Measurements from ENCODE around the gene CD47. TPM values are rescaled to one million over a fixed set of nuclear protein-coding genes. Genes with fewer than 3 reads are reported as not detected.

The CD47 gene
- total RNA-seq (2014; rRNA removed) (48.4 and 63.6 TPM in 2 replicates), Bru-seq, nascent RNA (percentile 88 among the genes with signal in this experiment), BruChase-seq, experiment 1, labeled RNA remaining after a 6-hour chase (percentile 86 among the genes with signal in this experiment), BruChase-seq, experiment 2, labeled RNA remaining after a 2-hour chase (percentile 86 among the genes with signal in this experiment)
- long read RNA-seq, full-length matches to known transcripts = 137 of 215 reads
- long read RNA-seq, partial matches to known transcripts = 5 of 215 reads
- long read RNA-seq, other reads (novel, unspliced or antisense) = 73 of 215 reads

- ChIA-PET POLR2A (ENCODE audit: unreplicated experiment) (no interaction called here), CTCF (no interaction called here)
- Histone ChIP-seq H3K4me1 (ENCODE audit: insufficient read depth, low read length) (peaks cover 15% of the 10 kb centered on the region; the same call in 1 of the 2 replicates), H3K4me3 (ENCODE audit: low read length) (peak within 1 kb of the TSS; percentile 96), H4K20me1 (ENCODE audit: low read length) (no peaks in the 10 kb centered on the region), H3K9me2 (replicated peaks; ENCODE audit: low read length) (no peaks in the 10 kb centered on the region), H3K9ac (ENCODE audit: low read length) (peak within 1 kb of the TSS; percentile 79), H3K79me2 (ENCODE audit: low read length) (peaks cover 48% of the 10 kb centered on the region), H3K27ac (ENCODE audit: low read length) (peak within 1 kb of the TSS; percentile 17), H3K36me3 (ENCODE audit: low read depth, low read length) (no peaks in the 10 kb centered on the region), H3K27me3 (ENCODE audit: low read length) (no peaks in the 10 kb centered on the region), H3F3A (ENCODE audit: low read length, unreplicated experiment) (no peaks in the 10 kb centered on the region), H3K9me3 (ENCODE audit: low read length) (no peaks in the 10 kb centered on the region), H2AFZ (ENCODE audit: low read length) (peak within 1 kb of the TSS; percentile 87), H3K4me2 (ENCODE audit: low read length) (peak within 1 kb of the TSS; percentile 83)
- DNase-seq (peak; percentile 92), ATAC-seq (peak; percentile 79)
- intact Hi-C loops (cut with micrococcal nuclease) = loop anchor here (1.0 to 2.0 kb wide), 4 partner anchors 131 to 386 kb away; partner anchors contain the start of gene IFT57
- no TSS peak for BruUV-seq (replicated peaks)
- no peak for TF ChIP-seq EZH2 (IDR thresholded peaks at IDR 0.05; ENCODE audit: low read length, unreplicated experiment)
- TF ChIP-seq EZH2phosphoT487 (IDR thresholded peaks at IDR 0.05; ENCODE audit: borderline replicate concordance, low read length) = peak; percentile 65; the same call in 1 of the 2 replicates
These were observed at the start of gene CD47 for GRCh38 chr3:108090701-108091497. CD47 (minus strand) TSS chr3:108091031; CDS start chr3:108090908, 123 bp downstream.

GRCh38 chr3:108137460-108137814 is 46.6 kb upstream of the CD47 start:
- Histone ChIP-seq H2AFZ (ENCODE audit: low read length) (no peak overlapping the region), H3K79me2 (ENCODE audit: low read length) (no peaks in the 10 kb centered on the region), H3K4me1 (ENCODE audit: insufficient read depth, low read length) (peaks cover 12% of the 10 kb centered on the region), H3F3A (ENCODE audit: low read length, unreplicated experiment) (no peaks in the 10 kb centered on the region), H3K9me2 (replicated peaks; ENCODE audit: low read length) (no peaks in the 10 kb centered on the region), H3K27ac (ENCODE audit: low read length) (no peak overlapping the region), H4K20me1 (ENCODE audit: low read length) (no peaks in the 10 kb centered on the region), H3K4me3 (ENCODE audit: low read length) (no peak overlapping the region), H3K4me2 (ENCODE audit: low read length) (no peak overlapping the region), H3K9ac (ENCODE audit: low read length) (no peak overlapping the region), H3K27me3 (ENCODE audit: low read length) (no peaks in the 10 kb centered on the region), H3K9me3 (ENCODE audit: low read length) (no peaks in the 10 kb centered on the region), H3K36me3 (ENCODE audit: low read depth, low read length) (no peaks in the 10 kb centered on the region)
- intact Hi-C loops (cut with micrococcal nuclease) = no loop called here
- POLR2A ChIA-PET (ENCODE audit: unreplicated experiment) = no interaction called here
- TF ChIP-seq CTCF (conservative IDR thresholded peaks at IDR 0.05; ENCODE audit: low read depth, low read length) (no peak), EZH2 (IDR thresholded peaks at IDR 0.05; ENCODE audit: low read length, unreplicated experiment) (no peak), EZH2phosphoT487 (IDR thresholded peaks at IDR 0.05; ENCODE audit: borderline replicate concordance, low read length) (no peak)
- no TSS peak for BruUV-seq (replicated peaks)
- CTCF ChIA-PET = no interaction called here
- ATAC-seq = no peak
- DNase-seq = no peak

- H4K20me1 ChIP-seq (ENCODE audit: low read length) = no peaks in the 10 kb centered on the region
- H3K27ac ChIP-seq (ENCODE audit: low read length) = no peak overlapping the region
- intact Hi-C loops (cut with micrococcal nuclease) = no loop called here
- BruUV-seq (replicated peaks) = no TSS peak
- H3K9me3 ChIP-seq (ENCODE audit: low read length) = no peaks in the 10 kb centered on the region
- H3K4me3 ChIP-seq (ENCODE audit: low read length) = no peak overlapping the region
- H2AFZ ChIP-seq (ENCODE audit: low read length) = no peak overlapping the region
- ATAC-seq = no peak
- no peaks in the 10 kb centered on the region for H3K27me3 ChIP-seq (ENCODE audit: low read length)
- no peak overlapping the region for H3K4me2 ChIP-seq (ENCODE audit: low read length)
- H3K79me2 ChIP-seq (ENCODE audit: low read length) = no peaks in the 10 kb centered on the region
- H3K9me2 ChIP-seq (replicated peaks; ENCODE audit: low read length) = no peaks in the 10 kb centered on the region
- no peaks in the 10 kb centered on the region for H3K36me3 ChIP-seq (ENCODE audit: low read depth, low read length)
- CTCF ChIA-PET = no interaction called here
- no peak for DNase-seq
- TF ChIP-seq CTCF (conservative IDR thresholded peaks at IDR 0.05; ENCODE audit: low read depth, low read length) (no peak), EZH2 (IDR thresholded peaks at IDR 0.05; ENCODE audit: low read length, unreplicated experiment) (no peak), EZH2phosphoT487 (IDR thresholded peaks at IDR 0.05; ENCODE audit: borderline replicate concordance, low read length) (no peak)
- no peak overlapping the region for H3K9ac ChIP-seq (ENCODE audit: low read length)
- H3F3A ChIP-seq (ENCODE audit: low read length, unreplicated experiment) = no peaks in the 10 kb centered on the region
- peaks cover 18% of the 10 kb centered on the region for H3K4me1 ChIP-seq (ENCODE audit: insufficient read depth, low read length)
- POLR2A ChIA-PET (ENCODE audit: unreplicated experiment) = no interaction called here
These were observed 46.0 kb upstream of the CD47 start for GRCh38 chr3:108136561-108137459.

All from PC-3 (cell line).